Stimulated activated CD8-positive, alpha-beta memory T cell treated with anti-CD3 and anti-CD28 coated beads, Interleukin-4, amount 100 ng/mL, for 4 hours (primary cell): ENCODE measurements around the gene AFF4.

Source experiments
- DNase-seq, 2 donors: peaks; one replicate each; pipeline ENCODE4 v3.0.0-alpha.2; 2020; ENCODE audit warnings: low read depth in 2 of 2, low spot score in 1 of 2

AFF4 gene

GRCh38 chr5:132887283-132887682, 76.2 kb downstream of the AFF4 start:
- DNase-seq: no peak

GRCh38 chr5:132886064-132886823, 77.2 kb downstream of the AFF4 start:
- no peak for DNase-seq

DNA sequence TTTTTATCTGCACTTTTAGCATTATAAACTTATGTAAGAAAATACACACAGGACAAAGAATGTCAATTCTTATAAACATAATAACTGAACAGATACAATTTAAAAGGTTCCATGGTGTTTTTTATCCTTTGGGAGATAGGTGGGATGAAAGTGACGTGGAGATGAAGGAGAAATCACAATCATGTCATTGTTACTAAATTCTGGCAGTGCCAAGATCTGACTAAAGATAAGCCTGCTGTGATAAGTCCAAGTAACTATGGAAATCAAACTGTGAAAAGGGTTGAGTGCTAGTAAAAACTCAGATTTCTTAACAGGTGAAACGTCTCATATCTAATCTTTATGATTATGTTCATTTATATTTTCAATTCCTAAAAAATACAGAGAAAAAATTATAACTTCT, 78.9 kb downstream of the AFF4 start:
- no peak for DNase-seq

- DNase-seq: no peak
These were observed 80.1 kb downstream of the AFF4 start for GRCh38 chr5:132883261-132883834.

DNA sequence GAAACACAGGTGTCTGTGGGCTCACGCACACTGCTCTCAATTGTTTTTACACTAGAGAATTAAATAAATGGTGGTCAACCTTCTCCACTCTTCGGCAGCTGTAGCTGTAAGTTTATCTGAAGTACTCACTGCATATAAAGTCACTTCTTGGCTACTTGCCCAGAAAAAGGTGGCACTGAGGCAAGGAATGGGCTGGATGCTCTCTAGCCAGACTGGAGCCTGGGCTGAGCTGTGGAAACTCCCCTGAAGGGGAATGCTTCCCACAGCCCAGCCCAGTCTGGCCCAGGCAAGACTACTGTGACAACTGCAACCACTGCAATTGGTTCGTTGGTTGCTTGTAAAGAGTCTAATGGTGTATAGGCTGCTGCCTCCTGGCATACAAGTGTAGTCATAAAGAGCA, 85.5 kb downstream of the AFF4 start:
- DNase-seq: no peak

DNA sequence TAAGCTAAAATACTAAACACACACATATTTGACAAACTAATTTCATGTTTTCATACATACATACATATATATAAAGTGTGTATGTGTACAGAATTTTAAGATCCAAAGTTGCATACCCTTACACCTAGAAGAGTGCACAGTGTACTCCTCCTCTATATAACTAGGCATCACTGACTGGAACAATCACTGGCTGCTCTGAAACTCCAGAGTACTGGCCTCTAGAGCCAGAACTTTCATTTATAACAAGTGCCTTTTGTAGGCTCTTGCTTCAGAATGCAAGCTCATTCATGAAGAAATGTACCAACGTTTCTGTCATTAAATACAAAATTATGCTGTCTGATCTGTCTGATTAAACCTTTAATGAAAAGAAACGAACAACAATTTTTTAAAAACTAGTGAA, 86.0 kb downstream of the AFF4 start:
- DNase-seq: no peak

GRCh38 chr5:132876020-132876759, 87.2 kb downstream of the AFF4 start:
- DNase-seq: no peak

- no peak for DNase-seq
These were observed 89.5 kb downstream of the AFF4 start for GRCh38 chr5:132873930-132874271.

GRCh38 chr5:132873119-132873929, 90.1 kb downstream of the AFF4 start, which contains the start of gene LEAP2:
Gene LEAP2, plus strand, starts transcription at chr5:132873668. Its CDS starts 27 bp downstream, at chr5:132873695.
- no peak for DNase-seq

- no peak for DNase-seq
These were observed 90.7 kb downstream of the AFF4 start for GRCh38 chr5:132872788-132873118.

DNA sequence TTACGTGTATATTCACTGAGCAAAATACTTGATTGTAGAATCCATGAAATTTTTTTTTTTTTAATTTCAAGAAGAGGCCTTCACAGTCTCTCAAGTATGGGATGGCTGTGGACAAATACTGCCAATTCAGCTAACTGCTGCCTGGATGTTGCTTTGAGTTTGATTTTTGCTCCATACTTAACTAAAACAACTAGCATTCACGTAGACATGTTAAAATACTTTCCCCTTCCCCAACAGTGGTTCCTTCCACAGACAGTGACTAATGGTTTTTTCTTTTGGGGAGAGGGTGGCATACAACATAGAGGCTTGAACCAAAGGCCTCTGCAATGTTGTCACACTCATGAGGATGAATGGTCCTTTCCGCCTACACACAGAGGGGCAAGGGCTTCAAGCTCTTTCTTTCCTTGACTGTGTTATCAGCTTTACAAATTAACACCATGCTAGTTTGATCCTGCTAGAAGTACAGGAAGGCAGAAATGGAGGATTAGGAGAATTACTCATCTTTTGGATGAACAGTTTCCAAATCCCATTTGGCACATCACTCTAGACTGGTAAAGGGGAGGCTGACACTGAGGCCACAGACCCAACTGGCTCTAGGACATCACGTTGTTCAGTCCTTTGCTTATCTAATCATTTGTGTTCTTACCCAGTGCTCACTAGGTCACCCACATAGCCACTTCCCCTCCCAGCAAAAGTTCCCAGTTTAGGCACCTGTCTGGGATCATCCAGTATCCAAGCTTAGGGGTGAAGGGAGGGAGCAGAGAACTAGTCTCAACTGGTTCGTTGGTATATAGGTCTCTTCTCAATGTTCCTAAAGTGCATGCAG, 91.8 kb downstream of the AFF4 start:
- no peak for DNase-seq

- DNase-seq: no peak
These were observed 92.6 kb downstream of the AFF4 start for GRCh38 chr5:132870801-132871200.

- no peak for DNase-seq
These were observed 94.7 kb downstream of the AFF4 start for GRCh38 chr5:132868754-132869153.

DNA sequence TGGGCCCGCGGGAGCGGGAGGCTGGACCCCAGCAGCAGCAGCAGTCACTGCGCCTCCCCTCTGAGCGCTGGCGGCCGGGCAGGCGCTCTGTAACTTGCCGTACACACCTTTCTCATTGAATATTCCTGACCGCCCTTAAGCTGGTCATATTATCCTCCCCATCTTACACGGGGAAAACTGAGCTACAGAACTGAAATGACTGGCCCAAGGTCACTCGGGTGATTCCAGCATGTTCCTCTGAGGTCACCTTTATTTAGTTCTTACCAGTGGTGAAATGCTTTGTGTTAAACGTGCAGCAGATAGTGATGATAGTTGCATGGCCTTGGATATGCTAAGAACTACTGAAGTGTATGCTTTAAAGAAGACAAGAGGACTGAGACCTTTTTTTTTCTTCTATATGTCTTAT, 96.4 kb downstream of the AFF4 start:
- DNase-seq: no peak

- DNase-seq: peak; percentile 72 to 86
These were observed 96.9 kb downstream of the AFF4 start, which contains the start of the genes GDF9 and UQCRQ for GRCh38 chr5:132866342-132867045. Gene GDF9, minus strand, starts transcription at chr5:132866469. Its CDS starts 1,936 bp downstream, at chr5:132864533. Gene UQCRQ, plus strand, starts transcription at chr5:132866642. Its CDS starts 240 bp downstream, at chr5:132866882.

DNA sequence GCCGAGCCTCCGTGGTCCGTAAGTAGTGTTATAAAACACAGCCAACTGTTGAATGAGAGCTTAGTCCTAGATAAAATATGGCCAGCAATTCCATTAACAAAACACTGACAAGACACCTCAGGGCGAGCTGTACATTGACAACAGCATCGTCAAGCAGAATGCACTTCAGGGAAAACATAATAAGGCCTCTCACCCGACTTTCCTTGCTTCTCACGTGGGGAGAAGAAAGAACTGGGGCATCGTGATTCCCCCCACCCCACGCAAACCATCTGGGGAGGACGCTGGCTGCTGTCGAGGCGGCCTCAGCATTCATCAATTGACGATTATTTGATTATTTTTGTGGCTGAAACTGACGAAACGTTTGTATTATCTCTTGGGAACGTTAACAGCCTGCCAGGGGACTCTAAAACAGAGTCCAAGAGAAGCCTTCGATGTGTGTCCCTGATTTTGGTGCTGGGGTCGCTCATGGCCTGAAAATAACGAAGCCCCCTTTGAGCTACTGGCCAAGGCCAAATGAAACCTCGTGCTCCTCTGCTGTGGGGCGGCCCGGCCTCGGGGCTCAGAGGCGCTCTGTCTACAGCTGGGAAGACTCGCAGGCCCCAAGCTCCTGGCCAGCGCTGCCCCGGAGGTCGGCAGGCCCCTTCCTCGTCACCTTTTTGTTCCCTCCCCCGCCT, 97.6 kb downstream of the AFF4 start:
- DNase-seq: no peak

DNA sequence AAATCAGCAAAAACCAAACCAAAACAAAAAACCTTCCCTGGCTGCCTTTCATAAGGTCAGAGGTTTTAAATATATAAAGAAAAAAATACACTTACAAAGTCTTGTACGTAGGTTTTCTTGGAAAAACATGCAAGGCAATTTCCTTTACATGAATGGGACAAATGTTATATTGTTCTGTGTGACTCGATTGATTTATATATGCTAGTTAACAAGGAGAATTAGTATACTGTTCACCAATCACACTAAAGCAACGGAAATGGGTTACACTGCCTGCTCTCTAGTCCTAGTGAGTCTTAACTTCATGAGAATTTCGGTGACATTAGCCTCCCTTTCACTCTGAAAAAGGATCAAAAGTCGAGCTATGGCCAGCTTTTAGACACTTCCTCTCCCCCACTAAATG, 102.7 kb downstream of the AFF4 start:
- DNase-seq: no peak

GRCh38 chr5:132859889-132860437, 103.5 kb downstream of the AFF4 start:
- DNase-seq: no peak

DNA sequence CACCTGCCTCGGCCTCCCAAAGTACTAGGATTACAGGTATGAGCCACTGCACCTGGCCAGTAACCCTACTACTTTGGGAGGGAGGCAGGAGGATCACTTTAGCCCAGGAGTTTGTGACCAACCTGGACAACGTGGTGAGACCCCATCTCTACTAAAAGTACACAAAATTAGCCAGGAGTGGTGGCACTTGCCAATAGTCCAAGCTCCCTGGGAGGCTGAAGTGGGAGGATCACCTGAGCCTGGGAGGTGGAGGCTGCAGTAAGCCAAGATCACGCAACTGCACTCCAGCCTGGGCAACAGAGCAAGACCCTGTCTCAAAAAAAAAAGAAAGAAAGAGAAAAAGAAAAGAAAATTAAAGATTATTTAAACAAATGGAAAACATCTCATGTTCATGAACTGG, 107.4 kb downstream of the AFF4 start:
- DNase-seq: no peak
